HG02763 (cell line): Measurements from ENCODE around the gene UBE2E2.

Source experiments
- ATAC-seq: cut with Tn5 transposase; IDR thresholded peaks from one replicate; pipeline ENCODE4 v1.9.1; 2021; ENCODE audit warnings: mild to moderate bottlenecking, moderate library complexity; ENCODE audit not compliant: unreplicated experiment

UBE2E2 gene

DNA sequence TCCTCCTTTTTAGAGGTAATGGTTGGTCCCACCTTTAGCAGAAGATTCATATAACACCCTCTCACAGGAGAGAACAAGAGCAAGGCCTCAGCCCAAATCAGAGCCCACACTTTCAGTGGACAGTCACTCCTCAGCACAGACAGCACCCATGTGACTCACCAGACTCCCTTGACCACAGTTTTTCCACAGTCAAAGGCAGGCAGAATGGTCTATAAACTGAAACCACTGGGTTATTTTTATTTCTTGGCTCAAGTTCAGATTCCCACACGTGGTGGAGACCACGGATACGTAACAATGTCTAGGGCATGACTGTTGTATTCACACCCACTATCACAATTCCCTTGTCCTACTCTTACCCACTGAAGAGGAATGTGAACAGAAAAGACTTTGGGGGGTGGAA is 364.8 kb downstream of the UBE2E2 start:
- ATAC-seq: no peak

GRCh38 chr3:23573827-23574226 is 370.7 kb downstream of the UBE2E2 start:
- no peak for ATAC-seq

DNA sequence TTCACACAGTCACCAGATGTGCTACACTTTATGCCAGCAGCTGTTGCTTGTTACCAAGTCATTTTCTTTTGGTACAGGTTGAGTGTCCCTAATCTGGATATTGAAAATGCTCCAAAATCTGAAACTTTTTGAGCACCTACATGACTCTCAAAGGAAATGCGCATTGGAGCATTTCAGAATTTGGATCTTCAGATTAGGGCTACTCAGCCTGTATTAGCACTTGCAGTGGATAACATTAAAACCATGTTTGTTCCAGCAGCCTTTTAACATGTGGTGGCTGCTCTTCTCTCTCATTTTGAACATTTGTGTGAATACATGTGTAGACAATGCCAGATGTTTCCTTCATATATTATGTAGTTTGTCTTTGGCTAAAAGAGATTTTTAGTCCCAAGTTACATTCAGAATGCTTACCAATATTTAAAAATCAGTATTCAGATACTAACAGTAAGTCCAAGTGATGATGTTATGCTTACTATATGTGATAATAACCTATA is 371.7 kb downstream of the UBE2E2 start:
- ATAC-seq: no peak

DNA sequence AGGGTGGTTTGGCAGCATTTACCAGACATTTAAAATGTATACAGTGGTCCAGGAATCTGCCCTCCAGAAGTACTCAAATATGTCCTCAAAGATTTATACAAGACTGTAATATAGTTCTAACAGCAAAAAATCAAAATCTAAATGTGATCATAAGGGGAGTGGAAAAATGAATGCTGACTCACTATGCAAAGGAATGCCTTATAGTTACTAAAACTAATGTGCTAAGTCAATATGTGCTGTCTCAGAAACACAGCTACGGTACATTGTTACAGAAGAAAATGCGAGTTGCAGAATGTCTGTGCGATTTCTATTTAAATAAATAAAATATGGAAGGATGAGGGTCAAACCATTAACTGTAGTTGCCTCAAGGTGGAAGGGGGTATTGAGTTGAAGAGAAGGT is 372.6 kb downstream of the UBE2E2 start:
- ATAC-seq: no peak

- ATAC-seq: no peak
These were observed 373.3 kb downstream of the UBE2E2 start for GRCh38 chr3:23576379-23576959.

- no peak for ATAC-seq
These were observed 377.1 kb downstream of the UBE2E2 start for GRCh38 chr3:23580096-23580713.

- no peak for ATAC-seq
These were observed 381.0 kb downstream of the UBE2E2 start for GRCh38 chr3:23583980-23584740.

DNA sequence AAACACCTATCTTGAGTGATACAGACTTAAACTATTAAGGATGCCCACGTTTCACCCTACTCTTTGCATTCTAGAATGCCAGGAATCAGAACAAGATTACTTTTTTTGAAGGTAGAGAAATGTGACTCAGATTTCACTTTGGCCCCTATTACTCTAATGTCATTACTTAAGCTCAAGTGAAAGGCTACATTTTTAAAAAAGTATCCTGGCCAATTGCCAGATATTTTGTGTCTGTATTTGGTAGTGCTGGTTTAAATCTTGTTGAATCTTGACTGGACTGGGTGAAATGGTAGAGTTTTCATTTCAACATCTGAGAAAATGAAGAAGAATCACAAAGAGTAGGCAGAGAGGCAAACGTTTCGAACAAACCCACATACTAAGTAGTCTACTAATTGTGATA is 384.4 kb downstream of the UBE2E2 start:
- no peak for ATAC-seq

- ATAC-seq: no peak
These were observed 385.4 kb downstream of the UBE2E2 start for GRCh38 chr3:23588547-23588946.

DNA sequence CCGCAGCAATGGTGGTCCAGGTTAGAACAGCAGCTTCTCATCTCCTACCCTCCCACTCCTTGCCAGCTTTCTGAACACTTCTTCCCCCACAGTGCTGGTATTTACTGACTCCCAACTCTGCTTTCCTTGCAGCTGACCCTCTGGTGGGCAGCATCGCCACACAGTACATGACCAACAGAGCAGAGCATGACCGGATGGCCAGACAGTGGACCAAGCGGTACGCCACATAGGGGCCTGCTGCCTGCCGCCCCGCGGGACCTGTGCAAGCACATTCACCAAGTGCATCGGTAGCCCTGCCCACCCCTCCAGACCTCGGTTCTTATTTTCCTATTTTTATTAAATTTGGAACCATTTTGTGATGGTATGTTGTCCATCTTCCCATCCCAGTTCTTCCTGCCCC is 386.5 kb downstream of the UBE2E2 start:
- no peak for ATAC-seq

DNA sequence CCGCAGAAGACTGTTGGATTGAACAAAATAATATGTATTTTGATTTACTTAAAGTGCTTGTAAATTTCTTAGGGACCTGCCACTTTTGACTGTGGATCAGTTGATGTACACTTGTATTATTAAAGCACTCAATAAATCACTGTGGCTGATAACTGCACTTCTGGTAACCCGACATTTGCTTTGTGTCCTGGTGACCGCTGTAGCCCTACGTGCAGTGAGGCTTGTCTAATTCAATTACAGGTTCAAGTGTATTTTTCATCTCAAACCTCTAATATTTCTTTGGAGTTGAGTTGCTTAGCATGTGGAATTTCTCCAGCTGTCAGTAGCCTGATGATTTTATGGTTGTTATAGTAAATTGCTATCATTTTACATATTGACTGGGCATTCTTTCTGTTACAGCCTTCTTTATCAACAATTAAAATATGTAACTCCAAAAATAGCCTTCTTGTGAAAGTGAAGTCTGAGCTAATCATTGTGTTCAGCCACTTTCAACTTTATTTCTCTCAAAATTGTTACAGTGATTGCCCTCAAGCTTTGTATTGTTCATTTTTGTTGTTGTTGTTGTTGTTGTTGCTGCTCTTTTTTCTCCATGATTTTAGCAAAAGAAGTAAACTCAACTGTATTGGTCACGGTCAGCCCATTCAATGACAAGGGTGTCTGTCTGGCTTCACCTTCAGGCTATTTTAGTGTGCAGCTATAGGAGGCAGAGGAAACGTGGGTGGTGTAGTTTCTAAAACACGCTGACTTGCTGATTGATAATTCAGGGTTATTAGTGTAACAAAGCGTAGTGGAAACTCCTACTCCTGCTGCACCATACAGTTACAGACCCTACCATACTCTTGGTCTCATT is 387.5 kb downstream of the UBE2E2 start:
- peak; percentile 84 for ATAC-seq

DNA sequence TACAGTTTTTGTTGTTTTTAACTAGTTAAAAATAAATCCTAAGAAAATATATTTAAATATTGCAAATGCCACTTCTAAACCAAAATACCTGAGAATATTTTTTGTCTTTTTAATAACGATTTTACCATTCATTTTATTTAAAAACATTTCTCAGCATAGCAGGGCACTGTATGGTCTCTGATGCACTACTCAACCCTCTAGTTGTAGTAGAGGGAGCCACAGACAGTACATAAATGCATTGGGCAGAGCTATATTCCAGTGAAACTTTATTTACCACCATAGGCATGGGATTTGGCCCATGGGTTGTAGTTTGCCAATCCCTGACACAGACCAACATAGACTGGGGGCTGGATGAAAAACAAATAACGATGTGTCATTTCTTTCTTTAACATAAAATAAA is 388.2 kb downstream of the UBE2E2 start:
- no peak for ATAC-seq

DNA sequence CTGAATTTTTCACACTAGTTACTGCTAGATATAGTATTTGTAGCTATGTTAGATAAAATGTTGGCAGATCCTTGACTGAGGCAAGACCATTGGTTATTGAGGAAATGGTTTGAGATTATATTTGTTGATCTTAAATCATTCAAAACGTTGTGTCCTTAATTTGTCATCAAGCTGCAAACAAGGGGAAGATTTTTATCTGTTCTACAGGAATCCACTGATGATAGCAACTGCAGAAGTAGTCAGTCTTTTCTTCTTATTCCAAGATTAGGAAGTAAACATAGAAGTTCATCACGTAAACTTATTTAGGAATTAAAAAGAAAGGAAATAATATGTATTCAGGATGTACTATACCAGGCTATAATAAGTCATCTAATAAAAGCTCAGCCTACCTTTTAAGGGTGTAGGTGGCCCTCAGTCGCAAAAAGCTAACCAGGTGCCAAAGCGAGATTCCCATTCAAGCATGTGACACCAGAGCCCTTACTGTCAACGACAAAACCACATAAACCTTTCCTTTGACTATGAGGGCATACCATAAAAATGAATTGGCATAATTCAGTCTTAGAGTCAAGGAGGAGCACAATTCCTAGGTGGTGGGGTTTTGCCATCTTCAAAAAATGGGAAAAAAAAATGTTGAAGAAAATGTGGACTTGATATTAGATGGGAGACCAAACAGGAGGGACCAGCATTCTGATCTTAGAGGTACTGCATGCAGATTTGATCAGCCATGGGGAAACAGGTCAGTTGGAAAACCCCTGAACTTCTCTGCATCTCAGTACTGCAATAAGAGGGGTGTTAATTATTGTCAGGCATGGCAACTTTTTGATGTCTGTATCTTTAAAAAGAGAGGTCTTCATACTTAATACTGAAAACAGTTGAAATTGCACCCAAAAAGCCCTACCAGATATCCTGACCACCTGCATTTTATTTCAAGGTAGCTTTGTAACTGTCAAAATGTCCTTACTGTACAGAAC is 390.1 kb downstream of the UBE2E2 start:
- no peak for ATAC-seq

DNA sequence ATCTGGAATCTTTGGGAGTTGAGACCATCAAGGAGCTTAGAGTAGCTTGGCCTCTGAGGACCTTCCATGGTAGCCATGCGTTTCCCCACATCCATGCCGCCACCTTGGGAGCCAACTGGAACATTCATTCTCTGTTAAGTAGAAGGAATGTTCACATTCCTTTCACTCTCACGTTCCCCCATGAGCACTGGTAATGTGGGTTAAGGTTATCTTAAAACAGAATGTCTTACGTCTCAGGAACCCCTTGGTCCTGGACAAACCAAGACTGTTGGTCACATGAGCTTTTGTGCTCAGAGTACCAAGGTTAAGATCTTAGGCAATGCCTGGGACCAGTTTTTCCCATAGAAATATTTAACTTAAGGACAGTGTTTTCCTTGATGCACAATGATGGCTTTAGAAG is 390.9 kb downstream of the UBE2E2 start:
- ATAC-seq: no peak

DNA sequence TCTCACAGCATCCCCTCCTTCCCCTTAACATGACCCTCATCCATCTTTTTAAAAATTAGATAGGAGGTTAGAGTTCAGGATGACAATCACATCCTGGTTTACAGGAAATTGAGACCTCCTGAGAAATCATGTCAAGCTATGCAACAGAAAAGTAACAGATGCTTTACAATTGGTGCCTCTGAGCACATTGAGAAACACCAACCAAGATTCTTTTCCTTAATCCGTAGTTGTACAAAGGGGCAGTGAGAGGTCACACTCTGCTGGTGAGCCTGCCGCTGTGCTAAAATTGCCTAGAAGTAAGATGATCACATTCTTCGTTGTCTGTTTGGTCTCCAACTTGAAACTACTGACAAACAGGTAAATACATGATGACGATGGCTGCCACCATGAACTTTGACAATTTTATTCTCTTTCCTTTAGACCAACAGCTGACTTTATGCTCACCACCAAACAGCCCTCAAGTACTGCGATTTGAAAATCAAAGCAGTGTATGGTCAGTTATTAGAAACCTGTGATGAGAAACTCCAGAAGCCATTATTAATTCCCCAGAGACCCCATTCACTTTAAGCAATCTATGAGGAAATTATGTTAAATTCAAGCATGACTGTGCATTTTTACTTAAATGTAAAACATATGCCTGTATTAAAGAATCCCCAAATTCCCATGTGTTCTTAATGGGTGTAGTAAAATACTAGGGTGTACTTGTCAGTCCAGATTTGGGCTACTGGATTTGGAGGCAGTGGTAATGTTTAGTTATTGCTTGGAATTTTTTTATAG is 392.0 kb downstream of the UBE2E2 start:
- no peak for ATAC-seq

GRCh38 chr3:23595851-23596250 is 392.7 kb downstream of the UBE2E2 start:
- ATAC-seq: no peak

DNA sequence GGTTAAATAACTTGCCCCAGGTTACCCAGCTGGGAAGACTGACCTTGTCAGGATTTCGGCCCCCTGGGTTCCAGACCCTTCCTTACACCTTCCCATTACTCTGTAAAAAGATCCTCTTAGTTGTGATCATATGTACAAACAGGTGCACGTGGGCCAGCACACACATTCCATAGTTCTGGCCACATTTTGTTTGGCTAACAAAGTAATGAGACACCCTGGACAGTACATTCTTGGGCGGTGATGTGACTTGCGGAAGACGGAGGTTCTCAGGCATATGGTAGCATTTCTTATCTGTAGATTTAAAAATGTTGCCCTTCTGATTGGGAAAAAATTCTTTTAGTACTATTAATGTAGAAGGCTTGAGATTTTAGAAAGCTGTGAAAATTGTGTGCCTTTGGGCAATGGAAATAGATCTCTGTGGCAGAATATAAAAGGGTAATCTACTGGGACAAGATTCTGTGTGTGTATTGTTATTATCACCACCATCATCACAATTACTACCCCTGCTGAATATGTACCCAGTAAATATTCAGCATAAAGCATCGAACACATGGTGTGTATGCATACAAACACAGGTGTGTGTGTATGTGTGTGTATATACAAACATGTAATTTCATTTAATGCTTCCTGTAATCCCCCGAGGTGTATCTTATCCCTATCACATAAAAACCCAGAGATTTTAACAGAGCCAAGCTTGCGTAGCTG is 397.2 kb downstream of the UBE2E2 start:
- ATAC-seq: no peak

- no peak for ATAC-seq
These were observed 398.1 kb downstream of the UBE2E2 start for GRCh38 chr3:23601091-23601822.
